IMR-90 (cell line): ENCODE results near the gene ECHS1. TPM values are rescaled to one million over a fixed set of nuclear protein-coding genes. Genes with fewer than 3 reads are reported as not detected.

ENCODE experiments used
- ATAC-seq: fragments of 200-7000 bp; cut with Tn5 transposase; 2 replicates; pipeline ENCODE4 v1.9.1; 2020; ENCODE audit warnings: low read depth, mild to moderate bottlenecking, moderate library complexity
- BruUV-seq: library from RNA; stranded (reverse); fragments of 400-500 nt; replicated peaks from 2 replicates; lab custom pipeline; 2021; lab: Mats Ljungman, UMichigan
- CTCF ChIA-PET: fragments of 300-600 bp; formaldehyde crosslinking; extraction: SDS; loops from one replicate; lab custom pipeline; 2021; ENCODE audit warnings: antibody characterized with exemption; lab: Yijun Ruan, JAX
- POLR2A ChIA-PET: fragments of 300-600 bp; sonication (Branson Sonifier 250); formaldehyde crosslinking; loops from one replicate; lab custom pipeline; 2022; ENCODE audit warnings: antibody characterized with exemption; ENCODE audit not compliant: unreplicated experiment; lab: Charles Lee
- DNase-seq: peaks from one replicate; pipeline ENCODE4 v3.0.0; 2013
- H2AFZ ChIP-seq: replicated peaks from 2 replicates; pipeline ENCODE3; 2013; ENCODE audit warnings: low read length, mild to moderate bottlenecking; ENCODE audit not compliant: poor library complexity
- H2AK5ac ChIP-seq: 2 replicates; pipeline ENCODE4 v1.6.1; 2013; ENCODE audit warnings: low read depth, low read length, inconsistent platforms
- H2AK9ac ChIP-seq: replicated peaks from 2 replicates; pipeline ENCODE3; 2013; ENCODE audit warnings: mild to moderate bottlenecking, low read depth, low read length, moderate library complexity; ENCODE audit not compliant: poor library complexity
- H2BK120ac ChIP-seq: 2 replicates; pipeline ENCODE4 v1.6.1; 2013; ENCODE audit warnings: low read depth, low read length, inconsistent platforms
- H2BK15ac ChIP-seq: 3 replicates; pipeline ENCODE4 v1.6.1; 2013; ENCODE audit warnings: low read depth, low read length, inconsistent platforms
- H2BK20ac ChIP-seq: 2 replicates; pipeline ENCODE4 v1.6.1; 2013; ENCODE audit warnings: low read depth, mild to moderate bottlenecking, inconsistent platforms, low read length, moderate library complexity
- H2BK5ac ChIP-seq: 2 replicates; pipeline ENCODE4 v1.6.1; 2013; ENCODE audit warnings: mild to moderate bottlenecking, low read depth, low read length, inconsistent platforms; ENCODE audit not compliant: poor library complexity, severe bottlenecking
- H3K14ac ChIP-seq: replicated peaks from 2 replicates; pipeline ENCODE4 v1.6.1; 2013; ENCODE audit warnings: low read depth, low read length, inconsistent platforms
- H3K18ac ChIP-seq: 2 replicates; pipeline ENCODE4 v1.6.1; 2013; ENCODE audit warnings: low read depth, low read length, control low read depth
- H3K23ac ChIP-seq: 2 replicates; pipeline ENCODE4 v1.6.1; 2013; ENCODE audit warnings: low read depth, low read length, inconsistent platforms
- H3K27ac ChIP-seq: 2 replicates; pipeline ENCODE4 v1.5.1; 2013; ENCODE audit warnings: mild to moderate bottlenecking, control low read depth, low read length; ENCODE audit not compliant: insufficient read depth
- H3K27me3 ChIP-seq: 2 replicates; pipeline ENCODE4 v1.6.1; 2013; ENCODE audit warnings: low read length; ENCODE audit not compliant: control insufficient read depth, insufficient read depth
- H3K36me3 ChIP-seq: 2 replicates; pipeline ENCODE4 v1.6.1; 2013; ENCODE audit warnings: low read length, mixed read lengths; ENCODE audit not compliant: control insufficient read depth, insufficient read depth
- H3K4ac ChIP-seq: 2 replicates; pipeline ENCODE4 v1.6.1; 2013; ENCODE audit warnings: low read depth, low read length, inconsistent platforms
- H3K4me1 ChIP-seq: 2 replicates; pipeline ENCODE4 v1.6.1; 2013; ENCODE audit warnings: low read length, mixed read lengths; ENCODE audit not compliant: control insufficient read depth, insufficient read depth
- H3K4me2 ChIP-seq: 2 replicates; pipeline ENCODE4 v1.6.1; 2013; ENCODE audit warnings: low read depth, mild to moderate bottlenecking, control low read depth, low read length, moderate library complexity
- H3K4me3 ChIP-seq: 2 replicates; pipeline ENCODE4 v1.5.1; 2013; ENCODE audit warnings: low read depth, mild to moderate bottlenecking, control low read depth, low read length, moderate library complexity; ENCODE audit not compliant: insufficient read depth
- H3K56ac ChIP-seq: 2 replicates; pipeline ENCODE4 v1.6.1; 2013; ENCODE audit warnings: low read length, inconsistent platforms; ENCODE audit not compliant: insufficient read depth; ENCODE audit errors: extremely low read depth
- H3K79me1 ChIP-seq, 2 experiments: 2 replicates each; pipeline ENCODE4 v1.6.1; 2013; ENCODE audit warnings: low read length in 2 of 2, inconsistent platforms in 1 of 2, low read depth in 1 of 2
- H3K9ac ChIP-seq: 2 replicates; pipeline ENCODE4 v1.6.1; 2013; ENCODE audit warnings: low read depth, low read length, control low read depth
- H3K9me1 ChIP-seq: 2 replicates; pipeline ENCODE4 v1.6.1; 2013; ENCODE audit warnings: low read length, inconsistent platforms; ENCODE audit not compliant: insufficient read depth
- H3K9me3 ChIP-seq: 2 replicates; pipeline ENCODE4 v1.6.1; 2013; ENCODE audit warnings: low read length; ENCODE audit not compliant: control insufficient read depth, insufficient read depth
- H4K20me1 ChIP-seq: 2 replicates; pipeline ENCODE4 v1.6.1; 2013; ENCODE audit warnings: low read length, inconsistent platforms; ENCODE audit not compliant: insufficient read depth
- H4K5ac ChIP-seq: 2 replicates; pipeline ENCODE4 v1.6.1; 2013; ENCODE audit warnings: mild to moderate bottlenecking, low read depth, low read length, control low read depth
- H4K8ac ChIP-seq, 2 experiments: 2 replicates each; pipeline ENCODE4 v1.6.1; 2013; ENCODE audit warnings: low read depth in 2 of 2, low read length in 2 of 2, control low read depth in 1 of 2, inconsistent platforms in 1 of 2
- H4K91ac ChIP-seq: 2 replicates; pipeline ENCODE4 v1.6.1; 2013; ENCODE audit warnings: low read depth, low read length, inconsistent platforms; ENCODE audit not compliant: insufficient read depth
- CEBPB ChIP-seq: IDR thresholded peaks from 2 replicates; pipeline ENCODE4 v1.6.1; 2012; ENCODE audit warnings: low read depth, low read length, improper control_type of control experiment
- CHD1 ChIP-seq: IDR thresholded peaks from 2 replicates; pipeline ENCODE4 v1.6.1; 2012; ENCODE audit warnings: low read depth, low read length, improper control_type of control experiment
- CTCF ChIP-seq: conservative IDR thresholded peaks from 2 replicates; pipeline ENCODE4 v1.5.1; 2012; ENCODE audit warnings: mild to moderate bottlenecking, low read depth, low read length, improper control_type of control experiment
- FOS ChIP-seq: fragments of 150-350 bp; IDR thresholded peaks from 2 replicates; pipeline ENCODE4 v1.6.1; 2016; ENCODE audit warnings: low read depth, low read length
- MAFK ChIP-seq: IDR thresholded peaks from 2 replicates; pipeline ENCODE4 v1.6.1; 2012; ENCODE audit warnings: low read depth, low read length, improper control_type of control experiment
- MAZ ChIP-seq: IDR thresholded peaks from 2 replicates; pipeline ENCODE4 v1.6.1; 2012; ENCODE audit warnings: low read depth, mild to moderate bottlenecking, low read length, improper control_type of control experiment, moderate library complexity, borderline replicate concordance
- MXI1 ChIP-seq: IDR thresholded peaks from 2 replicates; pipeline ENCODE4 v1.6.1; 2012; ENCODE audit warnings: low read depth, mild to moderate bottlenecking, low read length, moderate library complexity, borderline replicate concordance
- NFE2L2 ChIP-seq: fragments of 150-350 bp; IDR thresholded peaks from 2 replicates; pipeline ENCODE4 v1.6.1; 2016; ENCODE audit warnings: low read depth, mild to moderate bottlenecking, low read length
- POLR2A ChIP-seq: IDR thresholded peaks from 2 replicates; pipeline ENCODE4 v1.6.1; 2012; ENCODE audit warnings: mild to moderate bottlenecking, low read depth, low read length
- RAD21 ChIP-seq: IDR thresholded peaks from 2 replicates; pipeline ENCODE4 v1.6.1; 2012; ENCODE audit warnings: low read length, improper control_type of control experiment
- RCOR1 ChIP-seq: IDR thresholded peaks from 2 replicates; pipeline ENCODE4 v1.6.1; 2012; ENCODE audit warnings: mild to moderate bottlenecking, low read length, improper control_type of control experiment; ENCODE audit not compliant: insufficient replicate concordance
- RFX5 ChIP-seq: IDR thresholded peaks from 2 replicates; pipeline ENCODE4 v1.8.0; 2012; ENCODE audit warnings: low read depth, mild to moderate bottlenecking, low read length, moderate library complexity
- USF2 ChIP-seq: fragments of 150-350 bp; IDR thresholded peaks from 2 replicates; pipeline ENCODE4 v1.6.1; 2017; ENCODE audit warnings: mild to moderate bottlenecking, antibody characterized with exemption, low read length, low read depth
- WGBS, 2 experiments: methylation state at CpG; one replicate each; pipeline versions ENCODE4 v1.1.5 to v1.1.7; 2013; ENCODE audit warnings: missing lambda C conversion rate in 2 of 2; ENCODE audit not compliant: insufficient read length in 1 of 2; ENCODE audit errors: extremely low coverage in 2 of 2; 5-methylcytosine and 5-hydroxymethylcytosine counted together
- dilution Hi-C: fragments of 300-500 bp; cut with HindIII; formaldehyde crosslinking; loops from one replicate; pipeline ENCODE4 v1.14.3; 2018; ENCODE audit warnings: low sequenced_read_pairs; ENCODE audit not compliant: unreplicated experiment
- in situ Hi-C: fragments of 300-500 bp; cut with MboI; formaldehyde crosslinking; loops from 3 replicates; pipeline ENCODE4 v1.14.3; 2019; ENCODE audit warnings: low sequenced_read_pairs, inconsistent platforms, mixed read lengths
- intact Hi-C: fragments of 100-400 bp; cut with micrococcal nuclease; formaldehyde crosslinking; loops from 2 replicates; pipeline ENCODE4 v1.10.0; 2022
- polyA plus RNA-seq, 3 experiments: library from polyadenylated mRNA; depleted of rRNA; stranded (reverse); fragments of >200 nt; gene quantifications; 2 replicates each; pipeline ENCODE4 v1.2.3, GENCODE V29; 2012; ENCODE audit warnings: low replicate concordance in 1 of 3
- total RNA-seq: library from RNA; depleted of rRNA; stranded (reverse); fragments of >200 nt; gene quantifications from 2 replicates; pipeline ENCODE4 v1.2.3, GENCODE V29; 2012

ECHS1 gene
- total and polyA plus RNA-seq, 2 of the 4 experiments (the other 2 are of a cell fraction), result 60.8 to 84.2 TPM

- H3K18ac ChIP-seq, result no peak overlapping the region
- no peak overlapping the region for H2BK5ac ChIP-seq
- ChIA-PET POLR2A (no interaction called here), CTCF (no interaction called here)
- no peak for DNase-seq
- H3K36me3 ChIP-seq, result peaks cover 62% of the 10 kb centered on the region
- H3K9ac ChIP-seq, result no peak overlapping the region
- no peak overlapping the region for H3K14ac ChIP-seq
- H3K79me1 ChIP-seq, result 0 out of 4 replicates have a peak, but pooled peaks cover 0 to under 1% of the 10 kb centered on the region in 2 experiments
- no peak for TF ChIP-seq POLR2A
- no peak for TF ChIP-seq RCOR1
- no peak for TF ChIP-seq NFE2L2
- no peak for TF ChIP-seq MAZ
- no peak for TF ChIP-seq RFX5
- TF ChIP-seq USF2, result no peak
- TF ChIP-seq CTCF, result no peak
- no peak for TF ChIP-seq MXI1
- no peak for TF ChIP-seq RAD21
- no peak for TF ChIP-seq CEBPB
- no peak for TF ChIP-seq FOS
- no peak for TF ChIP-seq CHD1
- TF ChIP-seq MAFK, result no peak
- no peak overlapping the region for H2AK9ac ChIP-seq
- no peak overlapping the region for H3K4ac ChIP-seq
- no peaks in the 10 kb centered on the region; the same call in 1 of the 2 replicates for H3K9me1 ChIP-seq
- BruUV-seq, result no TSS peak
- no peaks in the 10 kb centered on the region for H3K4me1 ChIP-seq
- H2BK20ac ChIP-seq, result no peak overlapping the region
- dilution Hi-C loops (no loop called here), in situ Hi-C loops (no loop called here), intact Hi-C loops (no loop called here)
- H2BK120ac ChIP-seq, result no peak overlapping the region
- H3K27ac ChIP-seq, result no peak overlapping the region
- ATAC-seq, result no peak
- no peak overlapping the region for H4K91ac ChIP-seq
- no peak overlapping the region for H3K4me3 ChIP-seq
- H2BK15ac ChIP-seq, result no peak overlapping the region
- no peak overlapping the region for H2AFZ ChIP-seq
- no peak overlapping the region for H3K23ac ChIP-seq
- no peak overlapping the region for H3K56ac ChIP-seq
- H3K27me3 ChIP-seq, result no peaks in the 10 kb centered on the region
- WGBS, 2 experiments, result 93% methylated on average over 11 of the region's 17 CpGs; no CpG with 5 or more reads in 1 of the 2 experiments
- H4K20me1 ChIP-seq, result no peaks in the 10 kb centered on the region
- no peak overlapping the region for H4K8ac ChIP-seq
- H3K4me2 ChIP-seq, result no peak overlapping the region
- no peaks in the 10 kb centered on the region for H3K9me3 ChIP-seq
- H4K5ac ChIP-seq, result no peak overlapping the region
- H2AK5ac ChIP-seq, result no peak overlapping the region
Measured at GRCh38 chr10:133366130-133366478, 7.0 kb downstream of the ECHS1 start.
